Smooth muscle cell (in vitro differentiated cells): Measurements from ENCODE around the gene TRRAP. TPM values are rescaled to one million over a fixed set of nuclear protein-coding genes. Genes with fewer than 3 reads are reported as not detected.

Source experiments
- DNase-seq: peaks from one replicate; lab custom pipeline; 2025; ENCODE audit not compliant: unreplicated experiment; lab: John Stamatoyannopoulos, UW
- H2AFZ ChIP-seq: fragments of 200-600 bp; sonication (generic); 2 replicates; pipeline ENCODE4 v1.6.0; 2016; ENCODE audit warnings: antibody characterized with exemption, low read depth, mild to moderate bottlenecking
- H3F3A ChIP-seq: fragments of 200-600 bp; sonication (generic); 2 replicates; pipeline ENCODE4 v1.6.0; 2017; ENCODE audit warnings: antibody characterized with exemption, low read depth
- H3K27ac ChIP-seq: fragments of 200-600 bp; sonication (generic); 2 replicates; pipeline ENCODE4 v1.5.1; 2016; ENCODE audit warnings: low read depth, mild to moderate bottlenecking
- H3K27me3 ChIP-seq: fragments of 200-600 bp; sonication (generic); 2 replicates; pipeline ENCODE4 v1.6.1; 2016; ENCODE audit warnings: low read depth, mild to moderate bottlenecking
- H3K36me3 ChIP-seq: fragments of 200-600 bp; sonication (generic); 2 replicates; pipeline ENCODE4 v1.5.1; 2016; ENCODE audit warnings: low read depth
- H3K4me1 ChIP-seq: fragments of 200-600 bp; sonication (generic); 2 replicates; pipeline ENCODE4 v1.5.1; 2016; ENCODE audit warnings: low read depth
- H3K4me2 ChIP-seq: fragments of 200-600 bp; sonication (generic); 2 replicates; pipeline ENCODE4 v1.6.0; 2016; ENCODE audit warnings: mild to moderate bottlenecking
- H3K4me3 ChIP-seq: fragments of 200-600 bp; sonication (generic); 2 replicates; pipeline ENCODE4 v1.5.1; 2016; ENCODE audit warnings: mild to moderate bottlenecking
- H3K79me2 ChIP-seq: fragments of 200-600 bp; sonication (generic); 2 replicates; pipeline ENCODE4 v1.6.0; 2016; ENCODE audit warnings: low read depth, mild to moderate bottlenecking
- H3K9ac ChIP-seq: fragments of 200-600 bp; sonication (generic); 2 replicates; pipeline ENCODE4 v1.6.0; 2016; ENCODE audit warnings: low read depth
- H3K9me3 ChIP-seq: fragments of 200-600 bp; sonication (generic); replicated peaks from 2 replicates; pipeline ENCODE4 v1.5.1; 2016; ENCODE audit warnings: low read depth
- H4K20me1 ChIP-seq: fragments of 200-600 bp; sonication (generic); 2 replicates; pipeline ENCODE4 v1.6.0; 2016; ENCODE audit warnings: low read depth
- CTCF ChIP-seq: fragments of 200-600 bp; sonication (generic); IDR thresholded peaks from 2 replicates; pipeline ENCODE4 v1.5.1; 2017; ENCODE audit warnings: borderline replicate concordance, mild to moderate bottlenecking, antibody characterized with exemption; ENCODE audit not compliant: insufficient read depth, poor library complexity, severe bottlenecking
- WGBS: methylation state at CpG from one replicate; pipeline ENCODE4 v1.1.7; 2016; ENCODE audit warnings: low lambda C conversion rate; 5-methylcytosine and 5-hydroxymethylcytosine counted together
- polyA plus RNA-seq: library from polyadenylated mRNA; unstranded; fragments of >200 nt; fragmentation: Nextera tagmentation; extraction: Ambion mirVana; gene quantifications from 2 replicates; pipeline ENCODE4 v1.2.1, GENCODE V29; 2016
- total RNA-seq: library from RNA; depleted of rRNA; stranded (reverse); fragments of >200 nt; gene quantifications from 2 replicates; pipeline ENCODE4 v1.2.3, GENCODE V29; 2014

TRRAP gene
- total and polyA plus RNA-seq, 2 experiments from 2014 or later, result 3.9 to 24.8 TPM

GRCh38 chr7:99001482-99002147, 123.3 kb downstream of the TRRAP start:
- Histone ChIP-seq H3F3A (no peaks in the 10 kb centered on the region), H3K79me2 (no peaks in the 10 kb centered on the region), H3K4me2 (no peak overlapping the region), H3K9ac (no peak overlapping the region), H3K4me1 (no peaks in the 10 kb centered on the region), H4K20me1 (no peaks in the 10 kb centered on the region), H3K27ac (no peak overlapping the region), H3K36me3 (peaks cover 9% of the 10 kb centered on the region), H3K9me3 (no peaks in the 10 kb centered on the region), H2AFZ (no peak overlapping the region), H3K27me3 (no peaks in the 10 kb centered on the region), H3K4me3 (no peak overlapping the region)
- no peak for TF ChIP-seq CTCF
- WGBS, result 90% methylated on average over 10 of the region's 10 CpGs
- no peak for DNase-seq

- no peaks in the 10 kb centered on the region for H3K4me1 ChIP-seq
- peaks cover 9% of the 10 kb centered on the region for H3K36me3 ChIP-seq
- DNase-seq, result no peak
- H3K27me3 ChIP-seq, result no peaks in the 10 kb centered on the region
- no peak for TF ChIP-seq CTCF
- no peak overlapping the region for H3K4me2 ChIP-seq
- no peak overlapping the region for H2AFZ ChIP-seq
- no peak overlapping the region for H3K9ac ChIP-seq
- no peaks in the 10 kb centered on the region for H3K9me3 ChIP-seq
- H3K79me2 ChIP-seq, result no peaks in the 10 kb centered on the region
- no peak overlapping the region for H3K4me3 ChIP-seq
- 96% methylated on average over 11 of the region's 12 CpGs for WGBS
- H4K20me1 ChIP-seq, result no peaks in the 10 kb centered on the region
- H3K27ac ChIP-seq, result no peak overlapping the region
- H3F3A ChIP-seq, result no peaks in the 10 kb centered on the region
Measured at GRCh38 chr7:99002148-99002826, 124.0 kb downstream of the TRRAP start.

GRCh38 chr7:99002827-99003212, 124.5 kb downstream of the TRRAP start:
- H3F3A ChIP-seq, result no peaks in the 10 kb centered on the region
- no peak overlapping the region for H2AFZ ChIP-seq
- no peak overlapping the region for H3K27ac ChIP-seq
- H3K36me3 ChIP-seq, result peaks cover 9% of the 10 kb centered on the region
- DNase-seq, result no peak
- H3K9ac ChIP-seq, result no peak overlapping the region
- H3K4me1 ChIP-seq, result no peaks in the 10 kb centered on the region
- WGBS, result 96% methylated on average over 20 of the region's 20 CpGs
- H3K79me2 ChIP-seq, result no peaks in the 10 kb centered on the region
- no peak overlapping the region for H3K4me2 ChIP-seq
- no peak for TF ChIP-seq CTCF
- H3K4me3 ChIP-seq, result no peak overlapping the region
- H3K9me3 ChIP-seq, result no peaks in the 10 kb centered on the region
- H4K20me1 ChIP-seq, result no peaks in the 10 kb centered on the region
- H3K27me3 ChIP-seq, result no peaks in the 10 kb centered on the region
